Measurements from ENCODE around the gene CHML. TPM values are rescaled to one million over a fixed set of nuclear protein-coding genes. Genes with fewer than 3 reads are reported as not detected.

The CHML gene
- total RNA-seq, 1 donor from 2014 or later, result 11.3 TPM

- intact Hi-C loops (cut with DNase I), result no loop called here
- TF ChIP-seq POLR2AphosphoS5 (IDR thresholded peaks at IDR 0.05; ENCODE audit: insufficient read depth in 1 of 2, low read depth in 1 of 2) (no peak), CTCF (IDR thresholded peaks at IDR 0.05) (no peak), POLR2A (IDR thresholded peaks at IDR 0.05) (no peak)
- H3K9me3 ChIP-seq, result no peaks in the 10 kb centered on the region
- no peaks in the 10 kb centered on the region for H3K36me3 ChIP-seq
- H3K27ac ChIP-seq, result no peak overlapping the region
- no peaks in the 10 kb centered on the region for H3K27me3 ChIP-seq
- H3K4me3 ChIP-seq, result no peak overlapping the region
- peaks cover 22% of the 10 kb centered on the region for H3K4me1 ChIP-seq
- DNase-seq (ENCODE audit: extremely low spot score in 2 of 2), result no peak
These were observed 1.8 kb upstream of the CHML start for GRCh38 chr1:241641773-241642592.

GRCh38 chr1:241640867-241641622 lies 876 bp upstream of the CHML start:
- Histone ChIP-seq H3K27ac (peak overlapping the region; percentile 57), H3K36me3 (no peaks in the 10 kb centered on the region), H3K9me3 (no peaks in the 10 kb centered on the region), H3K4me1 (peaks cover 29% of the 10 kb centered on the region), H3K4me3 (peak overlapping the region in 1 of 2 donors; percentile 97), H3K27me3 (no peaks in the 10 kb centered on the region)
- no peak for DNase-seq (ENCODE audit: extremely low spot score in 2 of 2)
- no peak for TF ChIP-seq POLR2A (IDR thresholded peaks at IDR 0.05)
- TF ChIP-seq POLR2AphosphoS5 (IDR thresholded peaks at IDR 0.05; ENCODE audit: insufficient read depth in 1 of 2, low read depth in 1 of 2), result peak in 1 of 2 donors; percentile 8
- intact Hi-C loops (cut with DNase I), result no loop called here

- H3K27me3 ChIP-seq, result no peaks in the 10 kb centered on the region
- no peaks in the 10 kb centered on the region for H3K9me3 ChIP-seq
- H3K27ac ChIP-seq, result peak overlapping the region; percentile 81
- H3K4me3 ChIP-seq, result peak overlapping the region; percentile 84 to 97
- H3K4me1 ChIP-seq, result peaks cover 29% of the 10 kb centered on the region
- TF ChIP-seq CTCF (IDR thresholded peaks at IDR 0.05) (no peak), POLR2A (IDR thresholded peaks at IDR 0.05) (no peak), POLR2AphosphoS5 (IDR thresholded peaks at IDR 0.05; ENCODE audit: insufficient read depth in 1 of 2, low read depth in 1 of 2) (no peak)
- intact Hi-C loops (cut with DNase I), result no loop called here
- DNase-seq (ENCODE audit: extremely low spot score in 2 of 2), result no peak
- H3K36me3 ChIP-seq, result peaks cover 0 to 9% of the 10 kb centered on the region in 2 donors
These were observed 483 bp downstream of the CHML start for GRCh38 chr1:241639623-241640148.

- DNase-seq (ENCODE audit: extremely low spot score in 2 of 2), result no peak
- intact Hi-C loops (cut with DNase I), result no loop called here
- Histone ChIP-seq H3K4me3 (peak overlapping the region; percentile 84 to 97), H3K27ac (peak overlapping the region; percentile 81), H3K4me1 (peaks cover 29% of the 10 kb centered on the region), H3K9me3 (no peaks in the 10 kb centered on the region), H3K27me3 (no peaks in the 10 kb centered on the region), H3K36me3 (peaks cover 0 to 9% of the 10 kb centered on the region in 2 donors)
- no peak for TF ChIP-seq POLR2AphosphoS5 (IDR thresholded peaks at IDR 0.05; ENCODE audit: insufficient read depth in 1 of 2, low read depth in 1 of 2)
- TF ChIP-seq POLR2A (IDR thresholded peaks at IDR 0.05), result no peak
- no peak for TF ChIP-seq CTCF (IDR thresholded peaks at IDR 0.05)
These were observed 1.1 kb downstream of the CHML start for GRCh38 chr1:241638909-241639622.

GRCh38 chr1:241638099-241638682 lies 2.0 kb downstream of the CHML start:
- Histone ChIP-seq H3K9me3 (no peaks in the 10 kb centered on the region), H3K4me1 (peaks cover 29% of the 10 kb centered on the region), H3K36me3 (peaks cover 0 to 9% of the 10 kb centered on the region in 2 donors), H3K4me3 (peak overlapping the region in 1 of 2 donors; percentile 97), H3K27ac (no peak overlapping the region), H3K27me3 (no peaks in the 10 kb centered on the region)
- intact Hi-C loops (cut with DNase I), result no loop called here
- TF ChIP-seq CTCF (IDR thresholded peaks at IDR 0.05) (no peak), POLR2AphosphoS5 (IDR thresholded peaks at IDR 0.05; ENCODE audit: insufficient read depth in 1 of 2, low read depth in 1 of 2) (no peak), POLR2A (IDR thresholded peaks at IDR 0.05) (no peak)
- no peak for DNase-seq (ENCODE audit: extremely low spot score in 2 of 2)

Data from vagina (tissue), 2 donors.